GM12878 (cell line): Measurements from ENCODE around the gene TRIM3. TPM values are rescaled to one million over a fixed set of nuclear protein-coding genes. Genes with fewer than 3 reads are reported as not detected.

Experiments used
- ATAC-seq: fragments of 200-7000 bp; cut with Tn5 transposase; 3 replicates; pipeline ENCODE4 v1.9.1; 2020; ENCODE audit warnings: mild to moderate bottlenecking, moderate library complexity
- BruUV-seq: library from RNA; stranded (reverse); fragments of 400-500 nt; replicated peaks from 2 replicates; lab custom pipeline; 2021; lab: Mats Ljungman, UMichigan
- CTCF ChIA-PET: fragments of 300-600 bp; sonication (Branson Sonifier 250); formaldehyde crosslinking; extraction: SDS; loops from one replicate; lab custom pipeline; 2021; ENCODE audit warnings: inconsistent platforms; lab: Yijun Ruan, JAX
- POLR2A ChIA-PET: fragments of 350-600 bp; formaldehyde crosslinking; extraction: SDS; loops from one replicate; lab custom pipeline; 2021; ENCODE audit warnings: inconsistent platforms; lab: Charles Lee
- RAD21 ChIA-PET: fragments of 300-600 bp; sonication (Branson Sonifier 250); formaldehyde crosslinking; loops from one replicate; lab custom pipeline; 2023; ENCODE audit warnings: antibody characterized with exemption; ENCODE audit not compliant: unreplicated experiment; lab: Charles Lee
- SMC1A ChIA-PET: fragments of 300-600 bp; sonication (Branson Sonifier 250); formaldehyde crosslinking; loops from one replicate; lab custom pipeline; 2023; ENCODE audit not compliant: unreplicated experiment, uncharacterized antibody; lab: Charles Lee
- DNase-seq: peaks from one replicate; pipeline ENCODE4 v3.0.0-alpha.2; 2011; ENCODE audit warnings: low read depth, low spot score
- FAIRE-seq: peaks from 3 replicates; lab custom pipeline; 2011; peaks lifted over from hg19 to GRCh38; lab: Jason Lieb, UNC
- H2AFZ ChIP-seq: 2 replicates; pipeline ENCODE4 v1.6.0; 2011; ENCODE audit warnings: low read depth, low read length, control low read depth; ENCODE audit not compliant: control insufficient read depth
- H3K27ac ChIP-seq: 2 replicates; pipeline ENCODE4 v1.5.1; 2011; ENCODE audit warnings: control low read depth; ENCODE audit not compliant: control insufficient read depth, insufficient read depth
- H3K27me3 ChIP-seq, 2 experiments: replicated peaks in 1 of 2; 2 replicates each; pipeline versions ENCODE4 v1.6.0 to v1.6.1; 2011; ENCODE audit warnings: low read length in 1 of 2; ENCODE audit not compliant: control insufficient read depth in 2 of 2, insufficient read depth in 2 of 2
- H3K36me3 ChIP-seq, 2 experiments: 2 replicates each; pipeline ENCODE4 v1.5.1; 2011; ENCODE audit warnings: low read length in 1 of 2; ENCODE audit not compliant: control insufficient read depth in 2 of 2, insufficient read depth in 2 of 2
- H3K4me1 ChIP-seq: 2 replicates; pipeline ENCODE4 v1.6.1; 2011; ENCODE audit warnings: mild to moderate bottlenecking, low read length, moderate library complexity, mixed read lengths; ENCODE audit not compliant: control insufficient read depth, insufficient read depth
- H3K4me2 ChIP-seq: 2 replicates; pipeline ENCODE4 v1.6.0; 2011; ENCODE audit warnings: control low read depth; ENCODE audit not compliant: control insufficient read depth, insufficient read depth
- H3K4me3 ChIP-seq: fragments of 200-600 bp; sonication (generic); 2 replicates; pipeline ENCODE4 v1.5.1; 2016
- H3K79me2 ChIP-seq: 2 replicates; pipeline ENCODE4 v1.6.0; 2011; ENCODE audit warnings: low read length; ENCODE audit not compliant: control insufficient read depth, insufficient read depth
- H3K9ac ChIP-seq: 2 replicates; pipeline ENCODE4 v1.8.0; 2011; ENCODE audit warnings: low read length, control low read depth, mixed read lengths; ENCODE audit not compliant: control insufficient read depth, insufficient read depth
- H3K9me3 ChIP-seq: replicated peaks from 3 replicates; pipeline ENCODE4 v1.5.1; 2011; ENCODE audit warnings: mild to moderate bottlenecking, low read length; ENCODE audit not compliant: control insufficient read depth, insufficient read depth
- H4K20me1 ChIP-seq: 2 replicates; pipeline ENCODE4 v1.6.0; 2011; ENCODE audit not compliant: control insufficient read depth, insufficient read depth
- CBFB ChIP-seq: IDR thresholded peaks from 2 replicates; pipeline ENCODE4 v1.6.1; 2016; ENCODE audit warnings: antibody characterized with exemption, low read depth
- CBX3 ChIP-seq: fragments of 200-600 bp; sonication (generic); IDR thresholded peaks from 2 replicates; pipeline ENCODE4 v1.6.1; 2016; ENCODE audit warnings: low read depth, borderline replicate concordance
- CEBPZ ChIP-seq: fragments of 150-350 bp; IDR thresholded peaks from 2 replicates; pipeline ENCODE4 v1.6.1; 2016; ENCODE audit warnings: low read depth, low read length
- EED ChIP-seq: sonication (generic); IDR thresholded peaks from 2 replicates; pipeline ENCODE4 v1.6.1; 2016; ENCODE audit warnings: antibody characterized with exemption, low read depth
- EGR1 ChIP-seq, 2 experiments: IDR thresholded peaks; 1 replicate in 1 of 2; 2 replicates in 1 of 2; pipeline ENCODE4 v1.6.1; 2011 to 2012; ENCODE audit warnings: low read depth in 2 of 2, low read length in 2 of 2, borderline replicate concordance in 1 of 2, mild to moderate bottlenecking in 1 of 2, moderate library complexity in 1 of 2
- EZH2 ChIP-seq: IDR thresholded peaks from 2 replicates; pipeline ENCODE4 v1.6.1; 2012; ENCODE audit warnings: low read depth, mild to moderate bottlenecking, control low read depth, inconsistent platforms, low read length, borderline replicate concordance; ENCODE audit not compliant: control insufficient read depth
- FOS ChIP-seq: IDR thresholded peaks from 3 replicates; pipeline ENCODE4 v1.6.1; 2011; ENCODE audit warnings: borderline replicate concordance; ENCODE audit not compliant: insufficient read length; ENCODE audit errors: extremely low read depth
- HDAC2 ChIP-seq: fragments of 200-600 bp; sonication (generic); IDR thresholded peaks from 2 replicates; pipeline ENCODE4 v1.6.1; 2017
- HDGF ChIP-seq: fragments of 450-650 bp; IDR thresholded peaks from 2 replicates; pipeline ENCODE4 v1.6.1; 2016; ENCODE audit warnings: antibody characterized with exemption
- JUNB ChIP-seq: IDR thresholded peaks from 2 replicates; pipeline ENCODE4 v1.6.1; 2016; ENCODE audit warnings: antibody characterized with exemption, mild to moderate bottlenecking
- MEF2A ChIP-seq: IDR thresholded peaks from 2 replicates; pipeline ENCODE4 v1.6.1; 2011; ENCODE audit warnings: low read depth, mild to moderate bottlenecking, low read length, moderate library complexity; ENCODE audit not compliant: insufficient read depth
- MEF2B ChIP-seq: fragments of 450-650 bp; IDR thresholded peaks from 2 replicates; pipeline ENCODE4 v1.6.1; 2018; ENCODE audit warnings: mild to moderate bottlenecking, moderate library complexity; ENCODE audit not compliant: partially characterized antibody, poor library complexity, severe bottlenecking
- MYB ChIP-seq: fragments of 150-350 bp; IDR thresholded peaks from 2 replicates; pipeline ENCODE4 v1.6.1; 2014; ENCODE audit warnings: mild to moderate bottlenecking, low read depth, low read length, borderline replicate concordance
- POLR2A ChIP-seq: IDR thresholded peaks from 2 replicates; pipeline ENCODE4 v1.6.1; 2011; ENCODE audit warnings: low read depth, mild to moderate bottlenecking, low read length
- RAD51 ChIP-seq: fragments of 450-650 bp; IDR thresholded peaks from 2 replicates; pipeline ENCODE4 v1.6.1; 2016; ENCODE audit warnings: moderate library complexity, mild to moderate bottlenecking, inconsistent platforms
- RB1 ChIP-seq: fragments of 450-650 bp; formaldehyde crosslinking; IDR thresholded peaks from 2 replicates; pipeline ENCODE4 v1.6.1; 2017; ENCODE audit warnings: mild to moderate bottlenecking, borderline replicate concordance
- SP1 ChIP-seq: IDR thresholded peaks from one replicate; pipeline ENCODE4 v1.6.1; 2011; ENCODE audit warnings: low read depth, low read length
- SUPT20H ChIP-seq: IDR thresholded peaks from 2 replicates; pipeline ENCODE4 v1.6.1; 2011; ENCODE audit warnings: low read depth, mild to moderate bottlenecking, low read length, moderate library complexity, borderline replicate concordance; ENCODE audit not compliant: control insufficient read depth
- TBL1XR1 ChIP-seq: IDR thresholded peaks from 2 replicates; pipeline ENCODE4 v1.6.1; 2012; ENCODE audit warnings: low read depth, low read length, improper control_type of control experiment
- TCF7 ChIP-seq: IDR thresholded peaks from 2 replicates; pipeline ENCODE4 v1.6.1; 2014; ENCODE audit warnings: antibody characterized with exemption, borderline replicate concordance
- WRNIP1 ChIP-seq: IDR thresholded peaks from 2 replicates; pipeline ENCODE4 v1.6.1; 2011; ENCODE audit warnings: low read depth, low read length, improper control_type of control experiment, borderline replicate concordance
- ZNF24 ChIP-seq: fragments of 450-650 bp; IDR thresholded peaks from 2 replicates; pipeline ENCODE4 v1.6.1; 2017; ENCODE audit warnings: antibody characterized with exemption, mild to moderate bottlenecking
- ZSCAN29 ChIP-seq: fragments of 450-650 bp; IDR thresholded peaks from 2 replicates; pipeline ENCODE4 v1.6.1; 2017; ENCODE audit warnings: mild to moderate bottlenecking, moderate library complexity
- WGBS: methylation state at CpG from one replicate; pipeline ENCODE4 v1.1.6; 2016; ENCODE audit warnings: low lambda C conversion rate; ENCODE audit not compliant: insufficient replicate concordance, insufficient coverage; ENCODE audit errors: missing lambda C conversion rate; 5-methylcytosine and 5-hydroxymethylcytosine counted together
- in situ Hi-C: fragments of 300-500 bp; cut with MboI; formaldehyde crosslinking; loops from 9 replicates; pipeline ENCODE4 v1.14.3; 2018; ENCODE audit warnings: mixed read lengths
- intact Hi-C: fragments of 100-400 bp; cut with micrococcal nuclease; formaldehyde crosslinking; loops from one replicate; pipeline ENCODE4 v1.14.2; 2022; ENCODE audit not compliant: unreplicated experiment
- polyA plus RNA-seq, 11 experiments: library from polyadenylated mRNA; depleted of rRNA in 4 of 11; unstranded in 6 of 11; stranded (reverse) in 5 of 11; fragments of >200 nt; fragmentation: Nextera tagmentation in 4 of 11; fragmentation: Illumina TruSeq in 1 of 11; extraction: Ambion mirVana in 4 of 11; extraction: Trizol in 1 of 11; gene quantifications; 1 replicate in 1 of 11; 2 replicates in 10 of 11; pipeline versions ENCODE4 v1.2.1 to v1.2.3, GENCODE V29; 2011 to 2016; ENCODE audit warnings: inconsistent platforms in 2 of 11, missing spikeins in 2 of 11, low read depth in 1 of 11
- total RNA-seq, 4 experiments: library from RNA; depleted of rRNA in 3 of 4; stranded (reverse); fragments of >200 nt in 3 of 4; fragmentation: Illumina TruSeq in 1 of 4; extraction: Trizol in 1 of 4; gene quantifications; 2 replicates each; pipeline versions ENCODE4 v1.2.1 to v1.2.3, GENCODE V29; 2013 to 2021

Gene TRIM3
- total and polyA plus RNA-seq, 10 of the 15 experiments (the other 5 are each of a cell fraction or from before 2014, with no cell fraction given): 0.34 to 11.8 (median 4.8) TPM

- CTCF ChIA-PET: interaction anchor here (0.7 to 2.8 kb wide), 8 partner anchors 13 to 288 kb away, joined by 3 to 20 read pairs (median 4); partner anchors contain the start of genes ARFIP2, MRPL17 and TIMM10B
- intact Hi-C loops: no loop called here
- RAD21 ChIA-PET: interaction anchor here (0.8 to 2.7 kb wide), 6 partner anchors 13 to 214 kb away, joined by 3 to 21 read pairs (median 4); partner anchors contain the start of genes ARFIP2, MRPL17, SMPD1 and TIMM10B
- H3K4me1 ChIP-seq: peaks cover 15% of the 10 kb centered on the region
- no peak overlapping the region for H3K9ac ChIP-seq
- SMC1A ChIA-PET: interaction anchor here (0.8 to 1.9 kb wide), 14 partner anchors 8 to 90 kb away, joined by 3 to 6 read pairs (median 4); partner anchors contain the start of genes ARFIP2 and TIMM10B
- no peaks in the 10 kb centered on the region for H3K27me3 ChIP-seq
- in situ Hi-C loops: no loop called here
- ATAC-seq (peak; percentile 94), FAIRE-seq (peak; percentile 86), DNase-seq (peak; percentile 72)
- no peaks in the 10 kb centered on the region for H3K79me2 ChIP-seq
- WGBS: 61% methylated on average over 6 of the region's 6 CpGs
- no peaks in the 10 kb centered on the region for H3K36me3 ChIP-seq
- H2AFZ ChIP-seq: peak overlapping the region; percentile 94
- no peaks in the 10 kb centered on the region for H3K9me3 ChIP-seq
- no peaks in the 10 kb centered on the region for H4K20me1 ChIP-seq
- no peak overlapping the region for H3K4me3 ChIP-seq
- peak overlapping the region; percentile 35 for H3K4me2 ChIP-seq
- peak overlapping the region; percentile 11; the same call in 1 of the 2 replicates for H3K27ac ChIP-seq
- no TSS peak for BruUV-seq
- POLR2A ChIA-PET: interaction anchor here (0.6 to 4.3 kb wide), 8 partner anchors 13 to 239 kb away, joined by 3 to 26 read pairs (median 4); partner anchors contain the start of genes ARFIP2, SMPD1, TIMM10B and TPP1
- TF ChIP-seq MEF2A (no peak), RB1 (no peak), RAD51 (no peak), TBL1XR1 (no peak), CEBPZ (no peak), ZNF24 (peak; percentile 97), CBFB (no peak), EED (no peak), EZH2 (no peak), MEF2B (no peak), SP1 (no peak), TCF7 (no peak), WRNIP1 (no peak), HDAC2 (no peak), FOS (no peak), MYB (no peak), ZSCAN29 (no peak), SUPT20H (no peak), EGR1 (IDR thresholded peaks at IDR 0.05; ENCODE audit: borderline replicate concordance in 1 of 2, low read depth in 2 of 2, low read length in 2 of 2) (no peak), JUNB (no peak), CBX3 (no peak), POLR2A (peak; percentile 58; the same call in 1 of the 2 replicates), HDGF (peak; percentile 85)
Observed at GRCh38 chr11:6468712-6469495, 4.8 kb downstream of the TRIM3 start.
